Parathyroid adenoma (tissue), 2 donors: ENCODE data around the gene CRIM1.

ENCODE experiments used
- H2AFZ ChIP-seq: fragments of 300-600 bp; sonication (generic); one replicate; pipeline ENCODE4 v1.7.0; 2017; ENCODE audit warnings: antibody characterized with exemption, mild to moderate bottlenecking
- H3K27ac ChIP-seq: fragments of 300-600 bp; sonication (generic); one replicate; pipeline ENCODE4 v1.7.0; 2017
- H3K27me3 ChIP-seq: fragments of 300-600 bp; sonication (generic); one replicate; pipeline ENCODE4 v1.7.0; 2017; ENCODE audit warnings: low read length; ENCODE audit not compliant: control insufficient read depth, insufficient read depth
- H3K36me3 ChIP-seq: fragments of 300-600 bp; sonication (generic); one replicate; pipeline ENCODE4 v1.7.0; 2017; ENCODE audit warnings: low read length; ENCODE audit not compliant: control insufficient read depth, insufficient read depth
- H3K4me1 ChIP-seq: fragments of 300-600 bp; sonication (generic); one replicate; pipeline ENCODE4 v1.7.0; 2017; ENCODE audit warnings: control low read depth
- H3K4me2 ChIP-seq: fragments of 300-600 bp; sonication (generic); one replicate; pipeline ENCODE4 v1.7.0; 2017; ENCODE audit warnings: low read length
- H3K4me3 ChIP-seq: fragments of 300-600 bp; sonication (generic); one replicate; pipeline ENCODE4 v1.7.0; 2017; ENCODE audit warnings: low read depth, low read length
- H3K79me2 ChIP-seq: fragments of 300-600 bp; sonication (generic); one replicate; pipeline ENCODE4 v1.7.0; 2017; ENCODE audit warnings: control low read depth
- H3K9ac ChIP-seq: fragments of 300-600 bp; sonication (generic); one replicate; pipeline ENCODE4 v1.7.0; 2017; ENCODE audit warnings: mild to moderate bottlenecking
- H3K9me3 ChIP-seq: fragments of 300-600 bp; sonication (generic); one replicate; pipeline ENCODE4 v1.7.0; 2017; ENCODE audit warnings: low read length; ENCODE audit not compliant: control insufficient read depth
- TF ChIP-seq, protein P1 (sequence below): fragments of 300-600 bp; sonication (generic); IDR thresholded peaks from one replicate; pipeline ENCODE4 v1.7.0; 2017; ENCODE audit warnings: antibody characterized with exemption, mild to moderate bottlenecking
- donor health status: primary hyperparathyroidism.

CRIM1 gene

DNA sequence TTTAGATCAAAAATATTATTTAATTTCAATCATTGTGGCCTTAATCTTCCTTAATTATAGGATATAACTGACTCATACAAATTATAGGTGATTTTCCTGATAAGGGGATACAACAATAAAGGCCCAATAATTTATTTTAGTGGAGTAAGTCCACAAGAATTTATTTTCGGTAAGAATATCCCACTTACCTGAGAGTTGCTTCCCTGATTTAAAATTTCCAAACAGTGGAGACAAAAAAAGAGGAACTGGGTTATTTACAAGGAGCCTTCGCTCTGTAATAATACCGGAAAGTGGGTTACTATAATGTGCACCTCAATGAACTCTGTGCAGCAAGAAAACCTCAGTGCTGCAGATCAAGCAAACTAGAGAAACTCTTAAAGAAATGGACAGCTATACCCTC is 200.2 kb downstream of the CRIM1 start:
- Histone ChIP-seq H3K36me3 (no peaks in the 10 kb centered on the region), H3K4me3 (no peak overlapping the region), H3K79me2 (no peaks in the 10 kb centered on the region), H3K27me3 (no peaks in the 10 kb centered on the region), H3K9me3 (no peaks in the 10 kb centered on the region), H3K27ac (no peak overlapping the region), H3K4me1 (no peaks in the 10 kb centered on the region), H3K4me2 (no peak overlapping the region), H2AFZ (no peak overlapping the region), H3K9ac (no peak overlapping the region)
- TF ChIP-seq, protein P1, sequence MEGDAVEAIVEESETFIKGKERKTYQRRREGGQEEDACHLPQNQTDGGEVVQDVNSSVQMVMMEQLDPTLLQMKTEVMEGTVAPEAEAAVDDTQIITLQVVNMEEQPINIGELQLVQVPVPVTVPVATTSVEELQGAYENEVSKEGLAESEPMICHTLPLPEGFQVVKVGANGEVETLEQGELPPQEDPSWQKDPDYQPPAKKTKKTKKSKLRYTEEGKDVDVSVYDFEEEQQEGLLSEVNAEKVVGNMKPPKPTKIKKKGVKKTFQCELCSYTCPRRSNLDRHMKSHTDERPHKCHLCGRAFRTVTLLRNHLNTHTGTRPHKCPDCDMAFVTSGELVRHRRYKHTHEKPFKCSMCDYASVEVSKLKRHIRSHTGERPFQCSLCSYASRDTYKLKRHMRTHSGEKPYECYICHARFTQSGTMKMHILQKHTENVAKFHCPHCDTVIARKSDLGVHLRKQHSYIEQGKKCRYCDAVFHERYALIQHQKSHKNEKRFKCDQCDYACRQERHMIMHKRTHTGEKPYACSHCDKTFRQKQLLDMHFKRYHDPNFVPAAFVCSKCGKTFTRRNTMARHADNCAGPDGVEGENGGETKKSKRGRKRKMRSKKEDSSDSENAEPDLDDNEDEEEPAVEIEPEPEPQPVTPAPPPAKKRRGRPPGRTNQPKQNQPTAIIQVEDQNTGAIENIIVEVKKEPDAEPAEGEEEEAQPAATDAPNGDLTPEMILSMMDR: no peak

DNA sequence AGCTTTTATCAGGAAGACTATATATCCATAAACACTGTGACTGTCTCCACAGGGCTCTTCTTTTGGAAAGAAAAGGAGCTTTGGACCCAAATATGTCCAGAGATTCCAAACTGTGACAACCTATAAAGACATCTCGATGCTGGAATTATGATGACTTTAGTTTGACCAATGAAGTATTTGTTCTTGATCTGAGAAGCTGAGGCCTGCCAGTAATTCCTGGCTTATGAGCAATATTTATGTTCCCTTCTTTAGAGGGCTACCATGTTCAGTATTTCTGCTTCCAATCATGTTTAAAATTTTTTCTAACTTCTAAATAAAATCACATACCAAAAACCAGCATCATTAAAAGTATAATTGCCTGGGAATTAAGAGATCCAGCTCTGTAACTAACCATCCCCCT is 201.3 kb downstream of the CRIM1 start:
- Histone ChIP-seq H3K36me3 (no peaks in the 10 kb centered on the region), H3K9me3 (no peaks in the 10 kb centered on the region), H2AFZ (no peak overlapping the region), H3K4me1 (no peaks in the 10 kb centered on the region), H3K4me2 (no peak overlapping the region), H3K9ac (no peak overlapping the region), H3K79me2 (no peaks in the 10 kb centered on the region), H3K27me3 (no peaks in the 10 kb centered on the region), H3K27ac (no peak overlapping the region), H3K4me3 (no peak overlapping the region)
- TF ChIP-seq, protein P1: no peak

DNA sequence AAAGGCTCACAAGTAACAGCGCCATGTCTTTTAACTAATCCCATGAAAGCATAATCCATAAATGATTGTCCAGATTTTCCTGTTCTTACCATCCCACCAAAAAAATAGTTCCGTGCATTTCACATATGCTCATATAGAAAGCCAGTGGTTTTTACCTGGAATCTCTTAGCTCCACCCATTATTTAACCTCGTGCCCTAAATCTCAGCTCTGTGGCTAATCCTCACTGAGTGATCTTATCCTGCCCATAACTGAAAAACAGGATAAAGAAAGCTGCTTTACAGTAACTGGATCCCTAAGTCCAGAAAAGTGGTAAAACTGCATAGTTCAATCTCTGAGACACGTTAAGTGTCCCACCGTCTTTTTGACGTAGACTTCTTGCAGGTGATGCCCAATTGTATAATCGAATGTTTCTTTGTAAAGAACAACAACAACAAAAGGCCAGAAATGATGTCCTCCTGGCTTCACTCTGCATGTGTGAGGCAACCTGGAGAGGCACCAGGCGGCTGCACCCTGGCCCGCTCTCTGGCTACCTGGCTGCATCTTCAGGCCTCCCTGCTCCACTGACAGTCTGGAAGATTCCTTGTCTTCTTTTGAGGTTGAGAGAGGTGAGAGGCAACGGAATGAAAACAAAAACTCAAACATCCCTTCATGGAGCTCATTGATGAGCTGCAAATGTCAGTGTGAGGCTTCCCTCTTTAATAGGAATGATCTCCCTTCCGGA is 203.8 kb downstream of the CRIM1 start:
- no peaks in the 10 kb centered on the region for H3K36me3 ChIP-seq
- no peak overlapping the region for H3K4me3 ChIP-seq
- H3K27me3 ChIP-seq: no peaks in the 10 kb centered on the region
- no peak overlapping the region for H3K9ac ChIP-seq
- no peaks in the 10 kb centered on the region for H3K4me1 ChIP-seq
- H2AFZ ChIP-seq: no peak overlapping the region
- no peaks in the 10 kb centered on the region for H3K79me2 ChIP-seq
- no peak overlapping the region for H3K4me2 ChIP-seq
- no peak overlapping the region for H3K27ac ChIP-seq
- no peaks in the 10 kb centered on the region for H3K9me3 ChIP-seq
- TF ChIP-seq, protein P1: no peak

DNA sequence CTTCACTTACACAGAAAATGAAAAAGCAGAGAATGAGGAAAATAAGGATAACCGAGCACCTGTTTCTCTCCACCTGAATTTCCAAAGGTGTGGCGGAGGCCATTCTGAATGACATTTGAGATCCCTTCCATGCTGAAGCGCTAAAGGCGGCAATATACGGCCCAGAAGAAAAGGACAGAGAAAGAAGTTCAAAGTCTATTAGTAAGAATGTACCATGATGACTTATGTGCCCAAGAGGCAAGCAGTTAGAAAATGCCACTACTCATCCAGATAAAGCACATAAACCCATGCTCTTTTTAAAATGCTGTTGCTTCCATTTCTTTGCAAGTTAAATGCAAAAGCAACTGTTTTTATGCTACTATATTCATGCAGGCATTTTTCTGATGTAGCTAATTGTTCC is 205.1 kb downstream of the CRIM1 start:
- Histone ChIP-seq H3K9ac (no peak overlapping the region), H2AFZ (no peak overlapping the region), H3K27me3 (no peaks in the 10 kb centered on the region), H3K36me3 (no peaks in the 10 kb centered on the region), H3K27ac (no peak overlapping the region), H3K9me3 (no peaks in the 10 kb centered on the region), H3K4me1 (no peaks in the 10 kb centered on the region), H3K4me3 (no peak overlapping the region), H3K79me2 (no peaks in the 10 kb centered on the region), H3K4me2 (no peak overlapping the region)
- TF ChIP-seq, protein P1: no peak
